Osteoblast (primary cell): ENCODE measurements around the gene POLD1. TPM values are rescaled to one million over a fixed set of nuclear protein-coding genes. Genes with fewer than 3 reads are reported as not detected.
"Not testable (repeated sequence)": the region's sequence is repeated elsewhere in the genome, so short reads cannot be mapped to it uniquely, and the experiment has no call there.

Experiments used
- DNase-seq: peaks from one replicate; pipeline ENCODE4 v3.0.0; 2011; ENCODE audit warnings: low spot score, mixed read lengths; ENCODE audit not compliant: insufficient read length; ENCODE audit errors: missing footprints
- H2AFZ ChIP-seq: 2 replicates; pipeline ENCODE4 v1.6.0; 2011; ENCODE audit warnings: mild to moderate bottlenecking, low read length
- H3K27ac ChIP-seq: 2 replicates; pipeline ENCODE4 v1.5.1; 2011; ENCODE audit warnings: mild to moderate bottlenecking, low read depth, low read length, moderate library complexity
- H3K27me3 ChIP-seq: 2 replicates; pipeline ENCODE4 v1.6.0; 2012; ENCODE audit warnings: mild to moderate bottlenecking, control low read depth, inconsistent platforms, low read length, moderate library complexity; ENCODE audit not compliant: insufficient read depth
- H3K36me3 ChIP-seq: 2 replicates; pipeline ENCODE4 v1.5.1; 2011; ENCODE audit warnings: mild to moderate bottlenecking, low read length, control low read depth, moderate library complexity; ENCODE audit not compliant: insufficient read depth
- H3K4me1 ChIP-seq: 2 replicates; pipeline ENCODE4 v1.5.1; 2011; ENCODE audit warnings: mild to moderate bottlenecking, low read length, control low read depth, moderate library complexity; ENCODE audit not compliant: insufficient read depth
- H3K4me2 ChIP-seq: 2 replicates; pipeline ENCODE4 v1.6.0; 2011; ENCODE audit warnings: mild to moderate bottlenecking, low read length; ENCODE audit not compliant: insufficient read depth
- H3K4me3 ChIP-seq: fragments of 200-600 bp; sonication (generic); 3 replicates; pipeline ENCODE4 v1.5.1; 2012; ENCODE audit warnings: mild to moderate bottlenecking, low read length, inconsistent platforms; ENCODE audit not compliant: insufficient read depth
- H3K79me2 ChIP-seq: 2 replicates; pipeline ENCODE4 v1.6.0; 2012; ENCODE audit warnings: mild to moderate bottlenecking, low read length, control low read depth, inconsistent platforms; ENCODE audit not compliant: insufficient read depth
- H3K9me3 ChIP-seq: 2 replicates; pipeline ENCODE4 v1.5.1; 2011; ENCODE audit warnings: low read depth, low read length, control low read depth
- H4K20me1 ChIP-seq: 2 replicates; pipeline ENCODE4 v1.6.0; 2012; ENCODE audit warnings: mild to moderate bottlenecking, low read length, control low read depth; ENCODE audit not compliant: insufficient read depth
- total RNA-seq: library from RNA; depleted of rRNA; stranded (reverse); fragments of >200 nt; gene quantifications from 2 replicates; pipeline ENCODE4 v1.2.3, GENCODE V29; 2012
- TF ChIP-seq, protein P1 (sequence below): IDR thresholded peaks from 2 replicates; pipeline ENCODE4 v1.5.1; 2011; ENCODE audit warnings: mild to moderate bottlenecking, low read depth, low read length, moderate library complexity; ENCODE audit errors: extremely low read depth

Gene POLD1
- total RNA-seq, 1 donor: 15.6 TPM

DNA sequence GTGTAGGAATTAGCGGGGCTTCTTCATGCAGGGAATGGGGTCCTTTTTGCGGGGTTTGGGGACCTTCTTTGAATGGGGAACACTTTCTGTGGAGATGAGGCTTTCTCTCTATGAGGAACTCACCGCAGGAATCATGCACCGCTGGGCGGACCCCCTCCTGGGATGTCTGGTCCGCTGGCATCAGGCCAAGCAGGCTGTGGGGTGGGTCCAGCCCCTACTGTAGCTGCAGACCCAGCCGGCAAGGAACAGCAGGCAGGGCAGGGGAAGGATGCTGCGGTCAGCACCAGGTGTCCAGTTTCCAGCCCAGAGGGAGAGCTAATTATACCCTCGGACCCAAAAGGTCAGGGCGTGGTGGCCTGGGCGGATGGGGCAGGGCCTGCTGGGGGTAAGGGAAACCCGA is 50.4 kb downstream of the POLD1 start:
- no peaks in the 10 kb centered on the region for H3K36me3 ChIP-seq
- no peak overlapping the region for H2AFZ ChIP-seq
- H3K9me3 ChIP-seq: no peaks in the 10 kb centered on the region
- H3K4me2 ChIP-seq: no peak overlapping the region
- H3K4me1 ChIP-seq: peaks cover 5% of the 10 kb centered on the region
- H4K20me1 ChIP-seq: no peaks in the 10 kb centered on the region
- H3K27ac ChIP-seq: no peak overlapping the region
- H3K27me3 ChIP-seq: peaks cover 14% of the 10 kb centered on the region
- no peak overlapping the region for H3K4me3 ChIP-seq
- DNase-seq: peak; percentile 68
- TF ChIP-seq, protein P1, sequence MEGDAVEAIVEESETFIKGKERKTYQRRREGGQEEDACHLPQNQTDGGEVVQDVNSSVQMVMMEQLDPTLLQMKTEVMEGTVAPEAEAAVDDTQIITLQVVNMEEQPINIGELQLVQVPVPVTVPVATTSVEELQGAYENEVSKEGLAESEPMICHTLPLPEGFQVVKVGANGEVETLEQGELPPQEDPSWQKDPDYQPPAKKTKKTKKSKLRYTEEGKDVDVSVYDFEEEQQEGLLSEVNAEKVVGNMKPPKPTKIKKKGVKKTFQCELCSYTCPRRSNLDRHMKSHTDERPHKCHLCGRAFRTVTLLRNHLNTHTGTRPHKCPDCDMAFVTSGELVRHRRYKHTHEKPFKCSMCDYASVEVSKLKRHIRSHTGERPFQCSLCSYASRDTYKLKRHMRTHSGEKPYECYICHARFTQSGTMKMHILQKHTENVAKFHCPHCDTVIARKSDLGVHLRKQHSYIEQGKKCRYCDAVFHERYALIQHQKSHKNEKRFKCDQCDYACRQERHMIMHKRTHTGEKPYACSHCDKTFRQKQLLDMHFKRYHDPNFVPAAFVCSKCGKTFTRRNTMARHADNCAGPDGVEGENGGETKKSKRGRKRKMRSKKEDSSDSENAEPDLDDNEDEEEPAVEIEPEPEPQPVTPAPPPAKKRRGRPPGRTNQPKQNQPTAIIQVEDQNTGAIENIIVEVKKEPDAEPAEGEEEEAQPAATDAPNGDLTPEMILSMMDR: no peak
- H3K79me2 ChIP-seq: no peaks in the 10 kb centered on the region

DNA sequence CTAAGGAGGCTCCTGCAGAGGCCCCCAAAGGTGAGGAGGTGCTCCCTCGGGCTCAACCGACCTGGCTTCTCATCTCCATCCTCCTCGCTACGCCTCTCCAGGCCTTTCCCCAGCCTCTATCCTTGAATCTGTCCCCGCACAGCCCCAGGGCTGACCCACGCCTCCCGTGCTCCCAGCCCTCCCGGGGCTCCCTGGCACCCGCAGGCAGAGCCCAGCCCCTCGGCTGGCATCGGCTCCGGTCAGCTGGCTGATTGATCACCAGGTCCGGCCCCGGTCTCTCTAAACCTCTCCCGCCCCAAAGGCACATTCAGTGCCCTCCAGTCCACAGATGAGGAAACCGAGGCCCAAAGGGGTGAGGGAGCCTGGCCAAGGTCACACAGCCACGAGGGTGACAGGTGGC is 51.1 kb downstream of the POLD1 start:
- H2AFZ ChIP-seq: no peak overlapping the region

DNA sequence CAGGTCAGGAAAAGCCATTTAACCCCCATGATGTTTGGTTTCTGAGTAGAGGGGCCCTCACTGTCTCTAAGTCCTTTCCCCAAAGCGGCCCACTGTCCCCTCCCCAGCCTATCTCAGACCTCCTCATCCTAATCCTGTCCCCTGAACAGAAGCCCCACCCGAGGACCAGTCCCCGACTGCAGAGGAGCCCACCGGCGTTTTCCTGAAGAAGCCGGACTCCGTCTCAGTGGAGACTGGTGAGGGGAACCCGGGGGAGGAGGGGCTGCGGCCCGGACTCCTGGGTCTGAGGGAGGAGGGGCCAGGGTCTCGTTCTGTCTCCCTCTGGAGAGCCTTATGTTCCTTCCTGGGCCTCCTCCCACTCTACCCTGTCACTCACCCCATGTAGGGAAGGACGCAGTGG is 51.5 kb downstream of the POLD1 start:
- H3K4me2 ChIP-seq: no peak overlapping the region
- no peak overlapping the region for H3K4me3 ChIP-seq
- H3K27ac ChIP-seq: no peak overlapping the region
- H2AFZ ChIP-seq: no peak overlapping the region
- H3K36me3 ChIP-seq: no peaks in the 10 kb centered on the region
- peak; percentile 65 for DNase-seq
- H4K20me1 ChIP-seq: no peaks in the 10 kb centered on the region
- H3K9me3 ChIP-seq: no peaks in the 10 kb centered on the region
- TF ChIP-seq, protein P1: no peak
- H3K79me2 ChIP-seq: no peaks in the 10 kb centered on the region
- H3K27me3 ChIP-seq: peaks cover 13% of the 10 kb centered on the region
- H3K4me1 ChIP-seq: peaks cover 5% of the 10 kb centered on the region

More for the DNA sequence above, 51.1 kb downstream of the POLD1 start:
- H3K79me2 ChIP-seq: no peaks in the 10 kb centered on the region
- peaks cover 14% of the 10 kb centered on the region for H3K27me3 ChIP-seq
- no peak overlapping the region for H3K4me3 ChIP-seq
- H3K9me3 ChIP-seq: no peaks in the 10 kb centered on the region
- TF ChIP-seq, protein P1: no peak
- no peaks in the 10 kb centered on the region for H3K36me3 ChIP-seq
- H3K4me2 ChIP-seq: no peak overlapping the region
- peak; percentile 48 for DNase-seq
- peaks cover 5% of the 10 kb centered on the region for H3K4me1 ChIP-seq
- H3K27ac ChIP-seq: no peak overlapping the region
- no peaks in the 10 kb centered on the region for H4K20me1 ChIP-seq

DNA sequence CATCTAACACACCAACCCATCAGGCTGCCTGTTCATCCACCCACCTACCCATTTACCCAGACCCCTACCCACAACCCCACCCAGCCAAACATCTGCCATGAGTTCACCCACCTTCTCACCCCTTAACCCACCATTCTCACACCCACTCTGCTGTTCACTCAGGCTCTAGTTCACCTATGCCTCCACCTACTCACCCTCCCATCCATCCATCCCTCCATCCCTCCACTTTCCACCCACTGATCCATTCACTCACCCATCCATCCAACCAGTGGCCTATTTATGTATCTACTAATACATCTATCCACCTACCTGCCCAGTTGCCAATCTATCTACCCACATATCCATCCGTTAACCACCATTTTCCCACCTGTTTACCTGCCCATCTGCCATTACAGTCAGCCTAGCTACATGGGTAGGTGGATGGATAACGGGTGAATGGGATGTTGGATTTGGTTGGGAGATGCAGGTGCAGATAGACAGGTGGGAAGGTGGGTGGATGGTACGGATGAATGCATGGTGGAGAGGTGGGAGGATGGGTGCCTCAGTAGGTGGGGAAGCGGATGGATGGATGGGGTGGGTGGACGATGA is 53.8 kb downstream of the POLD1 start:
- Histone ChIP-seq H3K79me2 (no peaks in the 10 kb centered on the region), H3K36me3 (no peaks in the 10 kb centered on the region), H4K20me1 (no peaks in the 10 kb centered on the region), H3K27ac (no peak overlapping the region), H3K4me1 (no peaks in the 10 kb centered on the region), H3K4me2 (no peak overlapping the region), H3K9me3 (no peaks in the 10 kb centered on the region), H3K4me3 (no peak overlapping the region), H3K27me3 (peaks cover 3% of the 10 kb centered on the region), H2AFZ (no peak overlapping the region)
- TF ChIP-seq, protein P1: no peak
- no peak for DNase-seq

DNA sequence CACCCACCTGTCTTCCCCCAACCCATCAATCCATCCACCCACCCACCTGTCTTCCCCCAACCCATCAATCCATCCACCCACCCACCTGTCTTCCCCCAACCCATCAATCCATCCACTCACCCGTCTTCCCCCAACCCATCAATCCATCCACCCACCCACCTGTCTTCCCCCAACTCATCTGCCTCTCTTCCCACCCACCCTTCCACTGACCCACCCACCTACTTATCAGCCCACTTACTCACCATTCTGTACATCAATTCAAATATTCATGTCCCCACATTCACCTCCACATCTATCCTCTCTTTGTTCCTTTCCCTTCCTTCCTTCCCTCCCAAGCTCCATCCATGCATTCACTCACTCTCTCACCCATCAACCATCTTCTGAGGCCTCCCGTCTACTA is 55.0 kb downstream of the POLD1 start:
- H2AFZ ChIP-seq, H3K36me3 ChIP-seq, H3K9me3 ChIP-seq, H3K4me2 ChIP-seq, H3K79me2 ChIP-seq, DNase-seq, H3K27me3 ChIP-seq, H4K20me1 ChIP-seq, H3K4me1 ChIP-seq, H3K27ac ChIP-seq, H3K4me3 ChIP-seq: not testable (repeated sequence)
